HG02852 (cell line): Measurements from ENCODE around the gene PREX1.
"Not testable (repeated sequence)": the region's sequence is repeated elsewhere in the genome, so short reads cannot be mapped to it uniquely, and the experiment has no call there.

Experiments
- ATAC-seq: cut with Tn5 transposase; IDR thresholded peaks from one replicate; pipeline ENCODE4 v1.9.1; 2021; ENCODE audit warnings: mild to moderate bottlenecking, moderate library complexity; ENCODE audit not compliant: unreplicated experiment

PREX1 gene

GRCh38 chr20:48813930-48814546 is 13.8 kb downstream of the PREX1 start:
- ATAC-seq: no peak

GRCh38 chr20:48813446-48813747 is 14.4 kb downstream of the PREX1 start:
- no peak for ATAC-seq

- ATAC-seq: no peak
Observed at GRCh38 chr20:48812600-48813445, 15.0 kb downstream of the PREX1 start.

GRCh38 chr20:48812114-48812513 is 15.7 kb downstream of the PREX1 start:
- ATAC-seq: not testable (repeated sequence)

GRCh38 chr20:48809673-48810072 is 18.1 kb downstream of the PREX1 start:
- ATAC-seq: no peak

- ATAC-seq: no peak
Observed at GRCh38 chr20:48808382-48809034, 19.3 kb downstream of the PREX1 start.

GRCh38 chr20:48807586-48808381 is 20.0 kb downstream of the PREX1 start:
- no peak for ATAC-seq

- ATAC-seq: no peak
Observed at GRCh38 chr20:48807051-48807450, 20.7 kb downstream of the PREX1 start.

GRCh38 chr20:48805716-48806115 is 22.1 kb downstream of the PREX1 start:
- ATAC-seq: no peak

- no peak for ATAC-seq
Observed at GRCh38 chr20:48805286-48805685, 22.5 kb downstream of the PREX1 start.

- ATAC-seq: no peak
Observed at GRCh38 chr20:48804300-48804980, 23.4 kb downstream of the PREX1 start.

- no peak for ATAC-seq
Observed at GRCh38 chr20:48803176-48804053, 24.4 kb downstream of the PREX1 start.

- no peak for ATAC-seq
Observed at GRCh38 chr20:48802647-48803046, 25.2 kb downstream of the PREX1 start.

- no peak for ATAC-seq
Observed at GRCh38 chr20:48802216-48802615, 25.6 kb downstream of the PREX1 start.

GRCh38 chr20:48801197-48801596 is 26.6 kb downstream of the PREX1 start:
- ATAC-seq: no peak

- no peak for ATAC-seq
Observed at GRCh38 chr20:48800177-48800576, 27.6 kb downstream of the PREX1 start.

GRCh38 chr20:48799328-48800105 is 28.3 kb downstream of the PREX1 start:
- no peak for ATAC-seq

- no peak for ATAC-seq
Observed at GRCh38 chr20:48797850-48798747, 29.7 kb downstream of the PREX1 start.
